GM23338 (cell line): ENCODE measurements around the gene STX8.

Source experiments
- CREB1 ChIP-seq: fragments of 250-450 bp; sonication (Bioruptor Pico); IDR thresholded peaks from 2 replicates; pipeline ENCODE4 v1.5.0; 2020; ENCODE audit warnings: low read depth, mild to moderate bottlenecking, moderate library complexity
- EZH2 ChIP-seq: fragments of 200-600 bp; sonication (generic); IDR thresholded peaks from one replicate; pipeline ENCODE4 v1.8.0; 2017; ENCODE audit warnings: antibody characterized with exemption, mild to moderate bottlenecking, low read depth; ENCODE audit not compliant: unreplicated experiment
- EZH2phosphoT487 ChIP-seq: fragments of 200-600 bp; sonication (generic); IDR thresholded peaks from one replicate; pipeline ENCODE4 v1.8.1; 2018; ENCODE audit warnings: antibody characterized with exemption; ENCODE audit not compliant: unreplicated experiment
- NANOG ChIP-seq: IDR thresholded peaks from 2 replicates; pipeline ENCODE4 v1.6.1; 2016; ENCODE audit warnings: antibody characterized with exemption, borderline replicate concordance
- POLR2AphosphoS5 ChIP-seq: IDR thresholded peaks from 2 replicates; pipeline ENCODE4 v1.6.1; 2016; ENCODE audit warnings: antibody characterized with exemption, low read depth
- ZNF114 ChIP-seq: fragments of 250-450 bp; sonication (Bioruptor Pico); IDR thresholded peaks from 2 replicates; pipeline ENCODE4 v1.5.0; 2020; ENCODE audit warnings: mild to moderate bottlenecking, moderate library complexity
- TF ChIP-seq, protein P1 (sequence below), 2 experiments: fragments of 200-600 bp in 1 of 2; sonication (generic) in 1 of 2; conservative IDR thresholded peaks; 2 replicates each; pipeline versions ENCODE4 v1.5.1 to v1.6.1; 2016 to 2017; ENCODE audit warnings: antibody characterized with exemption in 2 of 2, low read depth in 2 of 2, mild to moderate bottlenecking in 2 of 2, moderate library complexity in 1 of 2
- TF ChIP-seq, protein P2 (sequence below): IDR thresholded peaks from one replicate; pipeline ENCODE4 v1.6.1; 2018; ENCODE audit warnings: antibody characterized with exemption; ENCODE audit not compliant: unreplicated experiment
- TF ChIP-seq, protein P3 (sequence below): IDR thresholded peaks from 2 replicates; pipeline ENCODE4 v1.6.1; 2016; ENCODE audit warnings: antibody characterized with exemption

DNA sequence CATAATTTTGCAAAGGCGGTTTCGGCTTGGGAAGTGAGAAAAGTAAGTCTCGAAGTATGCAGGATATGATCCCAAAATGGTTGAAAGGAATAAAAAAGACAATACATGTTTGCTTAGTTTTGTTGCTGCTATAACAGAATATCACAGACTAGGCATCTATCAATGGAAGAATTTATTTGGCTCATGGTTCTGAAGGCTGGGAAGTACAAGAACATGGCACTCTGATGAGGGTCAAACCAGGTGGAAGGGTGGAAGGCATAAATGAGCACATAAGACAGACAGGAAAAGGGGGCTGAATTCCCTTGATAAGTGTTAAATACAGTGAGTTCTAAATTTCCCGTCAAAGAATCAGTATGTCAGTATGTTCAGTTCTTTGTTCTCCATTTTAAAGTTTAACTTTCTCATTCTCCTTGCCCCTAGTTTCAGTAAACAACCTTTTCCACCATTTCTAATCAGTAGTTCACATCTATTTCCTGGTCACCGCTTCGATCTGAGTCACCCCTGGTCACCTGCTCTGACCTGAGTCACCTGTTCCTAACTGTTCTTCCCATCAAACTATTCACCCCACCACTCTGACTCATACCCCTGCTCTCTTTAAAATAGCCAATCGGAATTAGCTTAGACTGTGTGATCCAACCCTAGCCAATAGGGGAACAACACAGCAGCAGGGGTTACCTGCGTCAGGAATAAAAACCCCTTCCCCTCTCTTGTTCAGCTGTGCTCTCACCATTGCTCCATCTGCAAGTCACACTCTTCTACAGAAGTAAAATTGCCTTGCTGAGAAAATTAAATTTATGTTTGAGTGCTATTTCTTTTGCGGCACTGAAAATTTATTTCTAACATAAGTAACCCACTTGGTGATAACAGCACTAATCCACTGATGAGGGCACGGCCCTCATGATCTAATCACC, 240.8 kb downstream of the STX8 start:
- TF ChIP-seq EZH2phosphoT487 (no peak), EZH2 (no peak), NANOG (no peak), POLR2AphosphoS5 (no peak), ZNF114 (CRISPR knock-in tag) (no peak), CREB1 (CRISPR knock-in tag) (no peak)
- TF ChIP-seq, protein P1, sequence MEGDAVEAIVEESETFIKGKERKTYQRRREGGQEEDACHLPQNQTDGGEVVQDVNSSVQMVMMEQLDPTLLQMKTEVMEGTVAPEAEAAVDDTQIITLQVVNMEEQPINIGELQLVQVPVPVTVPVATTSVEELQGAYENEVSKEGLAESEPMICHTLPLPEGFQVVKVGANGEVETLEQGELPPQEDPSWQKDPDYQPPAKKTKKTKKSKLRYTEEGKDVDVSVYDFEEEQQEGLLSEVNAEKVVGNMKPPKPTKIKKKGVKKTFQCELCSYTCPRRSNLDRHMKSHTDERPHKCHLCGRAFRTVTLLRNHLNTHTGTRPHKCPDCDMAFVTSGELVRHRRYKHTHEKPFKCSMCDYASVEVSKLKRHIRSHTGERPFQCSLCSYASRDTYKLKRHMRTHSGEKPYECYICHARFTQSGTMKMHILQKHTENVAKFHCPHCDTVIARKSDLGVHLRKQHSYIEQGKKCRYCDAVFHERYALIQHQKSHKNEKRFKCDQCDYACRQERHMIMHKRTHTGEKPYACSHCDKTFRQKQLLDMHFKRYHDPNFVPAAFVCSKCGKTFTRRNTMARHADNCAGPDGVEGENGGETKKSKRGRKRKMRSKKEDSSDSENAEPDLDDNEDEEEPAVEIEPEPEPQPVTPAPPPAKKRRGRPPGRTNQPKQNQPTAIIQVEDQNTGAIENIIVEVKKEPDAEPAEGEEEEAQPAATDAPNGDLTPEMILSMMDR (conservative IDR thresholded peaks at IDR 0.05; ENCODE audit: low read depth in 2 of 2) = no peak
- TF ChIP-seq, protein P2, sequence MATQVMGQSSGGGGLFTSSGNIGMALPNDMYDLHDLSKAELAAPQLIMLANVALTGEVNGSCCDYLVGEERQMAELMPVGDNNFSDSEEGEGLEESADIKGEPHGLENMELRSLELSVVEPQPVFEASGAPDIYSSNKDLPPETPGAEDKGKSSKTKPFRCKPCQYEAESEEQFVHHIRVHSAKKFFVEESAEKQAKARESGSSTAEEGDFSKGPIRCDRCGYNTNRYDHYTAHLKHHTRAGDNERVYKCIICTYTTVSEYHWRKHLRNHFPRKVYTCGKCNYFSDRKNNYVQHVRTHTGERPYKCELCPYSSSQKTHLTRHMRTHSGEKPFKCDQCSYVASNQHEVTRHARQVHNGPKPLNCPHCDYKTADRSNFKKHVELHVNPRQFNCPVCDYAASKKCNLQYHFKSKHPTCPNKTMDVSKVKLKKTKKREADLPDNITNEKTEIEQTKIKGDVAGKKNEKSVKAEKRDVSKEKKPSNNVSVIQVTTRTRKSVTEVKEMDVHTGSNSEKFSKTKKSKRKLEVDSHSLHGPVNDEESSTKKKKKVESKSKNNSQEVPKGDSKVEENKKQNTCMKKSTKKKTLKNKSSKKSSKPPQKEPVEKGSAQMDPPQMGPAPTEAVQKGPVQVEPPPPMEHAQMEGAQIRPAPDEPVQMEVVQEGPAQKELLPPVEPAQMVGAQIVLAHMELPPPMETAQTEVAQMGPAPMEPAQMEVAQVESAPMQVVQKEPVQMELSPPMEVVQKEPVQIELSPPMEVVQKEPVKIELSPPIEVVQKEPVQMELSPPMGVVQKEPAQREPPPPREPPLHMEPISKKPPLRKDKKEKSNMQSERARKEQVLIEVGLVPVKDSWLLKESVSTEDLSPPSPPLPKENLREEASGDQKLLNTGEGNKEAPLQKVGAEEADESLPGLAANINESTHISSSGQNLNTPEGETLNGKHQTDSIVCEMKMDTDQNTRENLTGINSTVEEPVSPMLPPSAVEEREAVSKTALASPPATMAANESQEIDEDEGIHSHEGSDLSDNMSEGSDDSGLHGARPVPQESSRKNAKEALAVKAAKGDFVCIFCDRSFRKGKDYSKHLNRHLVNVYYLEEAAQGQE = no peak
- TF ChIP-seq, protein P3, sequence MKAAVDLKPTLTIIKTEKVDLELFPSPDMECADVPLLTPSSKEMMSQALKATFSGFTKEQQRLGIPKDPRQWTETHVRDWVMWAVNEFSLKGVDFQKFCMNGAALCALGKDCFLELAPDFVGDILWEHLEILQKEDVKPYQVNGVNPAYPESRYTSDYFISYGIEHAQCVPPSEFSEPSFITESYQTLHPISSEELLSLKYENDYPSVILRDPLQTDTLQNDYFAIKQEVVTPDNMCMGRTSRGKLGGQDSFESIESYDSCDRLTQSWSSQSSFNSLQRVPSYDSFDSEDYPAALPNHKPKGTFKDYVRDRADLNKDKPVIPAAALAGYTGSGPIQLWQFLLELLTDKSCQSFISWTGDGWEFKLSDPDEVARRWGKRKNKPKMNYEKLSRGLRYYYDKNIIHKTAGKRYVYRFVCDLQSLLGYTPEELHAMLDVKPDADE = no peak
